Measurements from ENCODE around the gene WNT5B.

Gene WNT5B

DNA sequence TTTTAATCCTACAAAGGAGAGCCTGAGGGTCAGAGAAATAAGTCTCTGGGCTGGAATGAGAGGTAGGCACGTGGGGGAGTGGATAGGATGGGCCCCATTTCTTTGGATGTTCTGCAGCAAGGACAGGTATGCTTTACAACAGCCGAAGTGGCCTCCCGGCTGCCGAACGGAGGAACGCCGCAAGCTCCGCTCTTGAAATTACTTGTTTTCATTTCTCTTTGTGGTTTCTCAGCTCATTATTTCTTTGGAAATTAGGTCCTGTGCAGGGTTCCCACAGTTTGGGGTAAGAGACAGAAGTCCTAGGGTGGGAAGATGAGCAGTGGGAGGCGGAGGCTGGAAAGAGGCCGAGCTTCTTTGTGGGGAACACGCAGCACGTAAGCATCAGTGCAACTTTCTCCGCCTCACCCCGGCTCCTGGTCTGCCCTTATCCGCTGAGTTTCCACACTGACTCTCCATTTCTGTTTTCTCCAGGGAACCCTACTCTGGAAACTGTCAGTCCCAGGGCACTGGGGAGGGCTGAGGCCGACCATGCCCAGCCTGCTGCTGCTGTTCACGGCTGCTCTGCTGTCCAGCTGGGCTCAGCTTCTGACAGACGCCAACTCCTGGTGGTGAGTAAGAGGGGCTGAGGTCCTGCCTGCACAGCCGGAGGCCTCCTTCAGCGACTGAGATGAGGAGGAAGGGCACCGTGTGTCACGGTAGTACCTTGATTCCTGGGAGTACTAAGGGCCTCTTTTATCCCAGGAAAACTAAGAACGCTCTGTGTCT is 2.0 kb downstream of the WNT5B start:
- DNase-seq, result no peak

DNA sequence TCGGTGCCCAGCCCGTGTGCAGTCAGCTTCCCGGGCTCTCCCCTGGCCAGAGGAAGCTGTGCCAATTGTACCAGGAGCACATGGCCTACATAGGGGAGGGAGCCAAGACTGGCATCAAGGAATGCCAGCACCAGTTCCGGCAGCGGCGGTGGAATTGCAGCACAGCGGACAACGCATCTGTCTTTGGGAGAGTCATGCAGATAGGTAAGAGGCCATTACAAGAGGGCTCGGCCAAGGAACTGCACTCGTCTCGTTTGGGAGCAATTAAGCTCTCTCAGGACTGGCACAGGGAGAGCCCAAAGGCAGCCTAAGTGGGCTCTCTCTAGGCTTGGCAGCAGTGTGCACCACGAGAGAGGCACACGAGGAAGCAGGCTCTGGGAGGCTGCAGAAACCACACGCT is 3.7 kb downstream of the WNT5B start:
- no peak for DNase-seq

DNA sequence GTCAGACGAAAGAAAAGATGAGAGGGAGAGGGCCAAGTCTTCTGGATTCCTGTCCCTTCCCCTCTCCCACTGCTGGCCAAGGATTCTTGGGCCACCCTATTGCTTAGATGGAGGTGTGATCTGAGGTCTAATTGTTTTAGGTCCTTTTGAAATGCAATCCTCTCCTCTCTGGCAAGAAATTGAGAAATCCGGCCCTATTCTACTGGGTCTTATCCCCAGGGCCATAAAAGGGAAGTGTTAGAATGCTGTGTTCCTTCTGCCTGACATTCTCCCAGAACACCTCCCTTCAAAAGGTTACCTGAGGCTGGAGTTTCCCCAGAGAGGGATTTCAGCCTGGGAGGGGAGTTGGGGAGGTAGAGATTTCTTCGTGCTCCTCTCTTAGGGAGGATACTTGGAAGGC is 4.4 kb downstream of the WNT5B start:
- no peak for DNase-seq

DNA sequence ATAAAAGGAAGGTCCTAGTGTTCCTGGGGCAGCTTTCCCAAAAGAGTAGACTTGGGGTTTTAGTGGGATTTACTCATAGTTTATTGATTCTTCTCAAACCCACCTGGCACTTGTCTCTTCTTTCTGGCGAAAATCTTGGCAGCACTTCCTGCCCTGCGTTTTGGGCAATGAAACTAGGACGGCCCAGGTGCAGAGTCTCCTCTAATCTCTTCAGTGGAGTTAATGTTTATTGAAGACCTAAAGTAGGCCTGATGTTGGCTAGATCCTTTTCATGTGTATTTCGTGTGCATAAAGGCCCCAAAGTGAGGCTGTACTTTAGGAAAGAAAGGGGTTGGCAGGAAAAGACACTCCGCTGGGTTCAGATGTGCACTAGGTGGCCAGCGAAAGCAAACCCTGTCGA is 5.1 kb downstream of the WNT5B start:
- no peak for DNase-seq

DNA sequence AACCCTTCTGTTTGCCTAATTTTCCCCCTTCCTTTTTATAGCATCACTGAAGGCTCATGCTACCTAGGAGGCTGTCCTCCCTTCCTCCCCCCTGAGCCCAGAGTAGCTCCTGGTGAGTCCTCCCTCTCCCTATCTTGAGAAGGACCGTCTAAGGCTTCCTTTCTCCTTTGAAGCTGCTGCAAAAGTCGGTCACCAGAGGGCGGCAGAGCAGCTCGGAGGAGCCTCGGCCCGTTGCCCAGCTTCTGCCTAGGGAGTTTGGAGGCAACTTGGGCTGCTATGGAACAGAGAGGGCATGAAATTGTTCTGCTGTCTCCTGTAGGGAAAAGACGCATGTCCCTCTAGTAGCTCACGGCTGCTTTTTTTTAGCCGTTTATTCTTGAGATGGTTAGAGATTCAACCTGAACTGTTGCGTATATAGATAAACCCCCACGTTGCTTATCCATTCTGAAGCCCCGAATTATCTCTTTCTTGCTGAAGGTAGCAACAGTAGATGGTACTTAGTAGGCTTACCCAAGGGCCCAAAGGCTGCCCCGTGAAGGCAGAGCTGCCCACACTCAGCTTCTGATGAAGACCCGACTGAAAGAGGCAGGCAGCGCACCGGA is 5.7 kb downstream of the WNT5B start:
- DNase-seq, result no peak

DNA sequence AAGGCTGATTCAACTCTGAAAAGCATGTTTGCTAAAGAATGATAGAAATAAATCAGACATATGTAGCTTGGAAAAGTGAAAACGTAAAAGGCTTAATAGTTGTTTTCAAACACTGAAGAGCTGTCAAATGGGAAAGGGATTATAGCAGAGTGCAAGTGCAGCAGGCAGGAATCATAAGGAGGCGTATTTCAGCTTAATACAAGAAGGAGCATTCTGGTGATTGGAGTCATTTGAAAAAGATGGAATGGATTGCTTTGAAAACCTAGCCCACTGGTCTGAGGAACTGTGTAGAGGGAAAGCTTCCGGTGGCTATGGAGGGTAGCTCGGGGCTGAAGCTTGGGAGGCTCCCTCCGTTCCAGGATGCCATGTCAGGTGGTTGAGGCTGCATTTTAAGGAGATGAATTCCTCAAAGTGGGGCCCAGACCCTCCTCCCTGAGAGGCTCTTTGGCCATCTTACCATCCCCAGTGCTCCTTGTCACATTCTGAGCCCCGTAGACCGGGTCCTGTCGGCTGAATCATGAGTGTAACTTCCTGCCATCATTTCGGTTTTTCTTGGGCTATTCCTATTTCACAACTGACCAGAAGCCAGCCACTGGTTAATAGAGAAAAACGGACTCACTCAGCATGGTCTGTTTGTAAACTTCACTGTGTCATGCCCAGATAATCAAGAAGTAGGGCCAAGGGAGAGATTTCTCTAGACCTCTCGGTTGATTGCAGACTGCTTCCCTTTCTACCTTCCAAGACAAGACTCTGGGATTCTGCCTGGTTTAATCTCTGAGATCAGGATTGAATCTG is 6.5 kb downstream of the WNT5B start:
- no peak for DNase-seq

DNA sequence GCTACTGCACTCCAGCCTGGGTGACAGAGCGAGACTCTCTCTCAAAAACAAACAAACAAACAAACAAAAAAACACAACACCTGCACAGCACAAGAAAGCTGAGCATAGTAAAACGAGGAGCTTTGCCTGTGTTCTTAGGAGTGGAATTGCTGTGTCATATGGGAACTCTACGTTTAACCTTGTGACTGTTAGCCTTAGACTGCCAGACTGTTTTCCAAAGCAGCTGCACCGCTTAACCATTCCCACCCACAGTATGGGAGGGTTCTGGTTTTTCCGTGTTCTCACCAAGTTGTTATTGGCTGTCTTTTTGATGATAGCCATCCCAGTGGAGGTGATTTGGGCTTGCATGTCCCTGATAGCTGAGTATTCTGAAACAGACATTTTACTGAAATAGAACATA is 9.2 kb downstream of the WNT5B start:
- no peak for DNase-seq

DNA sequence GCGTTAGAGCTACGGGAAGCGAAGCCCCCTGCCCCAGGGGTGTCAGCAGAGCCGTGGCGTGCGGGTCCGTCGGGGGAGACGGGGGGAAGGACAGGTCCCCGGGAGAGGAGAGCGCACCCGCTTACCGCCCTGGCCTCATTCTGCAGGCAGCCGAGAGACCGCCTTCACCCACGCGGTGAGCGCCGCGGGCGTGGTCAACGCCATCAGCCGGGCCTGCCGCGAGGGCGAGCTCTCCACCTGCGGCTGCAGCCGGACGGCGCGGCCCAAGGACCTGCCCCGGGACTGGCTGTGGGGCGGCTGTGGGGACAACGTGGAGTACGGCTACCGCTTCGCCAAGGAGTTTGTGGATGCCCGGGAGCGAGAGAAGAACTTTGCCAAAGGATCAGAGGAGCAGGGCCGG is 10.5 kb downstream of the WNT5B start:
- no peak for DNase-seq

DNA sequence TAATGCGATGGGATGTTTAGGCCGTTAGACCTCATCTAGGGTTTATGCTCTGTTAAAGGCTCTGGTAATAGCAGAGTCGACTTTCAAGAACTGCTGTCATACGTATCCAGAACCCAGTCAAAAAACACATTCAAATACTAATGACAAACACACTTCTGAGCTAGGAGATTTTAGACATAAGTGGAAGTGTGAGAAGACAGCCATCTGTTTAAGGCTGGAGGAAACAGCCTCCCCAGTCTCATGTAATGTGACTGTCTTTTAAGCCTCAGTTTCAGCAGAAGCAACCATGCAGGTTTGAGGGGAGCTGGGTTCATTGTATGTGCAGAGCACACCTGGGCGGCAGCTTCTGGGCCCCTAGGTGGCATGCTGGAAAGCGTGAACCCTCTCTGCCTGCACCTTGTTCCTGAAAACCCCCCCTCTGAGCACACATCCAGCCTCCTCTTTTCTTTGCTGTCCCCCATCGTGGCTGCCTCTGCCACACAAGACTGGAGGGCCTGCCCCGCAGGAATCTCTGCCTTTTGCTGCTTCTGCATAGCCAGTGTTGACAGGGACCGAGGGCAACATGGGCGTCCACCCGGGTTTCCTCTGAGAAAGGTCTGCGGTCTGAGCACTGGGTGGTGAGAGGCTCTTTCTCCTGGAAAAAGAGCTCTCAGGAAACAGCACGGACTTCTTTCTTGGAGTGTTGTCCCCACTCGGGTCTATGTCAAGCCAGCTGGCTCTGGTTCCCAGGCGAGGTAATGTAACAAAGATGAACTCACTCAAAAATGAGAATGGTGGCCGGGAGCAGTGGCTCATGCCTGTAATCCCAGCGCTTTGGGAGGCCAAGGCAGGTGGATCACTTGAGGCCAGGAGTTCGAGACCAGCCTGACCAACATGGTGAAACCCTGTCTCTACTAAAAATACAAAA is 11.6 kb downstream of the WNT5B start:
- DNase-seq, result no peak

DNA sequence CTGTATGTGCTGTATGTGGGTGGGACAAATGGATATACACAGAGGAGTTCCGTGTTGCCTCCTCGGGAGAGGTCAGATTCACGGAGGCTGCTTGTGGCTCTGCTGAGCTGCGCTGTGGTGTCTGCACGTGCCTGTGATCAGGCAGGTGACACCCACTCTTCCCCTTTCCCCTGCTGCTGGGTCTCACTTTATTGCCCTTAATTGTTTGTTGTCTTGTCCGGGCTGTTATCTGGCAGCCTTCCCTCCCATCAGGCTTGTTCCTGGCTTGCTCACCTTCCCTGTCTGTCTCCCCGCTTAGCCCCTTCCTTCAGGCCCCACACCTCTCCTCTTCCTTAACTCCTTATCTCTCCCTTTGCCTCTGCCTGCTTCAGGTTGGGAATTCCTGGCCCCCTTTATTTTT is 13.5 kb downstream of the WNT5B start:
- no peak for DNase-seq

DNA sequence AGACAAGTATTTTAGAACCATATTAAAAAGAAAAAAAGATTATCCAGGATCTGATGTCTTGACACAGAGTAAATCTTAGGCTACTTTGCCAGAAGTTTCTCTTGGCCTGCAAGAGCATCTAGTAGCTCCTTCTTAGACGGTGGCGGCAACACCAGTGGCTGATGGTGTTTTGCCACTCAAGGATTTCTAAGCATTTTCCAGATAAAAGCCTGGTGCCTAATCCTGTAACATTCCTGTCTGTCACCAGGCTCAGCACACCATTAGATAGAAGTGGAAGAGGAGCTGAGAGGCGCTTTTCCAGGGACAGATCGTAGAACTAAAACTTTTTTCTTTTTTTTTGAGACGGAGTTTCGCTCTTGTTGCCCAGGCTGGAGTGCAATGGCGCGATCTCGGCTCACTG is 14.0 kb downstream of the WNT5B start:
- DNase-seq, result no peak

DNA sequence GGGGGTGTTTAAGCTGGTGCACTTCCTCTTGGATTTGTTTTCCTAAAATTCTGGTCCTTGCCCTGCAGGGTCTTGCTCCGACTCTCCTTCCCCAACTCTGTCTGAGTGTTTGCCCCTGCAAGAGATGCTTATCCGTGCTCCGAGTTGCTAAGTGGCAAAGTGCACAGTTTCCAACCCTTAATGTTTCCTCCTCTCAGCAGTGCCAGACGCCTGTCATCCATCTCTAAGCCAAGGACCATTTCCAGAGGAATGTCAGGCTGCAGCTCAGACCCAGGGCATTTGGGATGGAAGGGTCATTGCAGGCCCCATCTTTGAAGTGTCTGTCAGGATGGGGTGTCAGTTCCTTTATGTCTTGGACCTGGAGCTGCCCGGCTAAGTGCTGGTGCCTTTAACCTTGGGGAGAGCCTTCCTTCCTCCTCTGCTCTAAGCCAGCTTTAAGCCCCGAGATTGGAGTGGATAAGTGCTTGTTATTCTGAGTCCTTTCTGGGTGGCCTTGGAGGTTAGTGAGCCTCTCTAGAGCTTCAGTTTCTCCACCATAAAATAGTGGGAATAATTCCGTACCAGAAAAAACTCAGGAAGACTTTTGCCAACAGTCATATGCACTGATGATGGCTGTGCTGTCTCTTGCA is 15.0 kb downstream of the WNT5B start:
- no peak for DNase-seq

DNA sequence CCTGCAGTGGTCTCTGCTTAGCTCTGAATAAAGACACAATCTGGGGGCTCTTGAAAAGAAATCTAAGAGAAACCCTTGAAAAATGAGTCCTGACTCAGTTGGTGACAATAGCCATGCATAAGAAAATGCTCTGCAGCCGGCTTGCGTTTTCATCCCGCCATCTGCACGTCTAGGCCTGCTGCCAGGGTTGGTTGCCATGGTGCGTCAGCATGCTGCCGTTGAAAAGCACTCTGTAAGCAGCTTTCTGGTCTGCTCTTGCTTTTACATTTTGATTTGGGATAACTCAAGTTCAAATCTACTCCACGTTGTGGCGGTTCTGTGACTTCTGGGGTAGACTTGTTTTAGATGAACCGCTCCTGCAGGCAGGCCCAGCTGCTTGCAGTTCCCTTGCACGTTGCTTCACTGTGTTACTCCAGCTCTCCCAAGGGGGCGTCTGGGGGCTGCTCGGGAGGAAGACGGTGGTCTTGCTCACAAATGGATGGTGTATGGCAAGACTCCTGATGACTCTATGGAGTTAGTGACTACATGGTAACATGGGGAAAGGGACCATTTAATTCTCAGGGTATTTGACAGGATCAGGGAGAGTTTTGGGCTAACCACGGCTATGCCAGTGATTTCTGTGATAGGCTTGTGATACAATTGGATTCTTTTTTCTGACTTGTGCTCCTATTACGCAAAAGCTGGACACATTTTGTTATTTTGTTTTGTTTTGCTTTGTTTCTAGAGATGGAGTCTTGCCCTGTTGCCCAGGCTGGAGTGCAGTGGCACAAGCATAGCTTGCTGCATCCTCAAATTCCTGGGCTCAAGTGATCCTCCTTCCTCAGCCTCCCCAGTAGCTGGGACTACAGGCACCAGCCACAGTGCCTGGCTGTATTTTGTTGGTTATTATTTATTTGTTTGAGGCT is 15.8 kb downstream of the WNT5B start:
- DNase-seq, result no peak

DNA sequence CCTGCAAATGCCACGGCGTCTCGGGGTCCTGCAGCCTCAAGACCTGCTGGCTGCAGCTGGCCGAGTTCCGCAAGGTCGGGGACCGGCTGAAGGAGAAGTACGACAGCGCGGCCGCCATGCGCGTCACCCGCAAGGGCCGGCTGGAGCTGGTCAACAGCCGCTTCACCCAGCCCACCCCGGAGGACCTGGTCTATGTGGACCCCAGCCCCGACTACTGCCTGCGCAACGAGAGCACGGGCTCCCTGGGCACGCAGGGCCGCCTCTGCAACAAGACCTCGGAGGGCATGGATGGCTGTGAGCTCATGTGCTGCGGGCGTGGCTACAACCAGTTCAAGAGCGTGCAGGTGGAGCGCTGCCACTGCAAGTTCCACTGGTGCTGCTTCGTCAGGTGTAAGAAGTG is 16.8 kb downstream of the WNT5B start:
- DNase-seq, result no peak

DNA sequence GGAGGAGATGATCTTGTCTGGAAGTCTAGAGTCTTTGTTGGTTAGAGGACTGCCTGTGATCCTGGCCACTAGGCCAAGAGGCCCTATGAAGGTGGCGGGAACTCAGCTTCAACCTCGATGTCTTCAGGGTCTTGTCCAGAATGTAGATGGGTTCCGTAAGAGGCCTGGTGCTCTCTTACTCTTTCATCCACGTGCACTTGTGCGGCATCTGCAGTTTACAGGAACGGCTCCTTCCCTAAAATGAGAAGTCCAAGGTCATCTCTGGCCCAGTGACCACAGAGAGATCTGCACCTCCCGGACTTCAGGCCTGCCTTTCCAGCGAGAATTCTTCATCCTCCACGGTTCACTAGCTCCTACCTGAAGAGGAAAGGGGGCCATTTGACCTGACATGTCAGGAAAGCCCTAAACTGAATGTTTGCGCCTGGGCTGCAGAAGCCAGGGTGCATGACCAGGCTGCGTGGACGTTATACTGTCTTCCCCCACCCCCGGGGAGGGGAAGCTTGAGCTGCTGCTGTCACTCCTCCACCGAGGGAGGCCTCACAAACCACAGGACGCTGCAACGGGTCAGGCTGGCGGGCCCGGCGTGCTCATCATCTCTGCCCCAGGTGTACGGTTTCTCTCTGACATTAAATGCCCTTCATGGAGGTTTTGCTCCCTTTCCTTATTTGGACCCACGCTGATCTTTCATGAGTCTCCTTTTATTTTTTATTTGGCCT is 17.7 kb downstream of the WNT5B start:
- DNase-seq, result no peak

DNA sequence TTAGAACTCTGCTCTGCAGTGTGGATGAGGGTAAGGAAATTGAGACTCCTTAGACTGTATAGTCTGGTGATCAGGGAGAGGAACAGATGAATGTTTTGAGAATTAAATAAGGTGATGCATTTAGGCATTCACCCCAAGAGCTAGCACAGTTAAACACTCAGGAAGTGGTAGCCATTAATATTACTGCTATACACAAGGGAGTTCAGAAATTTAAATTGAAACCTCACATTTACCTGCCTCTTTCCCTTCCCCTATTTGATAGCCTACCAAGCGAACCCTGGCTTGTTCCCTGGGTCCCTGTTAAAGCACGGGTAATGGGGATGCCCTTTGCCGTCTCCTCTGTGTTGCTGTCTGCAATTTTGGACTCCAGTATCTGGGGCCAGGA is 18.2 kb downstream of the WNT5B start:
- no peak for DNase-seq

DNA sequence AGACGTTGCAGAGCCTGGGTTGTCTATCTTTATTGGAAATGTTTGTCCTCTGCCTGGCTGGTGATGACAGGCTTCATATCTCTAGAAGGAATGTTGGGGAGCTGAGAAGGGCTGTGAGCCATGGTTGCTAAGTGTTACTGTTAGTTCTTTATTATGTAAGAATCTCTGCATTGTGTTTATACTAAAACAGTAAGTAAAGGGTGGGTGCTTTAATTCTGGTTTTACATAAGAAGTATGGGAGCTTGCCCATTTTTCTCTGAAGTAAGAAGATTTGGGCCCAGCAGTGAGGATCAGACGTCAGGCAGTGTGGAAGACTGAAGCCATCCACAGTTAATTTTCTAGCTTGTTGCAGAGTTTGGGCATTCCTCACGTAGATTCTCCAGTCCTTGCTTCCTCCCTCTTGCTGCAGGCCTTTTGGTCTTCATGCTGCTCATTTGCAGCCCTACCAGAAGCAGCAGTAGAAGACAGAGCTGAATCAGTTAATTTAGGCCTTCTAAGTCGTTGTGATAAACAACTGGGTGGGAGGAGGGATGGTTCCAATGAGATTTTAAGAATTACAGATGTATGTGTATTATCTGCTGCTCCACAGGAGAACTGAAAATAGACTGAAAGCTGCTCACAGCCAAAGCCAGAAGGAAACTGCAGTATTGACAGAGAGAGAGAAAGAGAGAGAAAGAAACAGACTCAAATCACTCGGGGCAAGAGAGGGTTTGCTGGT is 21.4 kb downstream of the WNT5B start:
- DNase-seq, result no peak

DNA sequence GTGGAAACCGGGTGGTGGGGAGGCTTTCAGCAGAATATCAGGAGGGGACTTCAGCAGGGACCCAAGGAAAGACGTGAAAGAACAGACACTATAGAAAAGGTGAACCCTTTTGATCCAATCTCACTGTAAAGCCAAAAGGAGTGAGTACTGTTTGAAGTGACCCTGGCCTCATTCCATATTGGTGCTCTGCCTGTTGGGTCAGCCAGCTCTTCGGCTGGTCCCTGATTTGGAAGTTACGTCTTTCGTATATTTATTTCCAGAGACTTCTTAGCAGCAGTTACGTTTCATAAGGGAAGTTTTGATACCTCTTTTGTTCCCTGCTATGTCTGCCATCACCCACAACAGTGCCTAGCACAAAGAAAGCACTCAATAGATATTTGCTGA is 21.9 kb downstream of the WNT5B start:
- DNase-seq, result no peak

DNA sequence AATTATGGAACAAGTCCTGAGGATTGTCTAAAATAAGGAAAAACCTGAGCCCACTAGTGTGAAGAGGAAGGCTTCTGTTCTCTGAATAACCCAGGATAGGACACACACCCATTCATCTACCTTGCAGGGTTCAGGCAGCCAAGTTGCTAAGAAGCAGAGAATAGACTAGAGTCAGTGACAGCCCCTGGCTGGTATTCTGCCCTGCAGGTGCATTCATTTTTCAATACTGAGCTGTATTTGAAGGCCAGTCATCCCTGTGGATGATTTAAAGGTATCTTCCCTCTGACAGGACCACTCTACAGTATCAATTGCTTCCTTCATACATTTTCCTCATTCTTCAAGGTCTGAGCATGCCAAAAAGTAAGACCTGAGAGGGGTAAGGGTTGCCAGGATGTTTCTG is 22.9 kb downstream of the WNT5B start:
- no peak for DNase-seq

DNA sequence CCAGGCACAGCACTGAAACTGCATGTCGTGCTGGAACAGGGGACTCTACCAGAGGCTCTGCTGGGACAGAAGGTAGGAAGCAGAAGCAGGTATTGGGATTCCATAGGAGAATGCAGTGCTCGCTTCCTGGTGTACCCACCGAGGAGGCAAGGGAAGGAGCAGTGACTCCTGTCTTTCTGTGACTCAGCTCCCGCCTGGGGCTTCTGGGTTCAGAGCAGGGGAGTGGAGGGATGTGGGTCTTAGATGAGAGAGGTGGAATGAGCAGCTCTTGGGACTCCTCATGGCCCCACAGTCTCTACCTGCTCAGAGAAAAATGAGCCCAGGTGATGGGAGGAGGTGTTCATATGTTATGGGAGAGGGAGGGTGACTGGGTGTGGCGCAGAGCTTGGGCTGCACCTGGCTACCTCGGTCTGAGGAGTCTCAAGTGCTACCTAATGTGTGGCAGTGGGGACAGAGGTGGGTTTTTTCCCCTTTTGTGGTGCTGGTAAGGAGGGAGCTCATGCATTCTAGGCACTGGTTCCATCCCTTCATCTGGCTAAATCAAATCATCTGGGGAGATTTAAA is 26.3 kb downstream of the WNT5B start:
- no peak for DNase-seq

Measured in NCI-H187 treated with DMSO at 0.1 percent for 48 hours (cell line).